Mucosa of descending colon (tissue), 3 donors: ENCODE results near the gene STX18. TPM values are rescaled to one million over a fixed set of nuclear protein-coding genes. Genes with fewer than 3 reads are reported as not detected.
A peak's percentile ranks its signal among the peaks of the same experiment; 100 is the strongest.

Experiments used
- ATAC-seq: fragments of 200-7000 bp; cut with Tn5 transposase; one replicate; pipeline ENCODE4 v1.9.1; 2020; ENCODE audit warnings: mild to moderate bottlenecking, moderate library complexity
- DNase-seq, 3 donors: peaks; one replicate each; pipeline ENCODE4 v3.0.0-alpha.2; 2020
- H3K36me3 ChIP-seq: fragments of 200-600 bp; one replicate; pipeline ENCODE4 v1.8.0; 2021; ENCODE audit warnings: low read depth, mild to moderate bottlenecking
- H3K4me1 ChIP-seq: fragments of 200-600 bp; one replicate; pipeline ENCODE4 v1.8.0; 2021; ENCODE audit warnings: low read depth, mild to moderate bottlenecking
- H3K4me3 ChIP-seq: fragments of 200-600 bp; one replicate; pipeline ENCODE4 v1.8.0; 2021; ENCODE audit warnings: mild to moderate bottlenecking
- H3K9me3 ChIP-seq: fragments of 200-600 bp; one replicate; pipeline ENCODE4 v1.8.0; 2021; ENCODE audit warnings: mild to moderate bottlenecking
- CTCF ChIP-seq: fragments of 200-600 bp; IDR thresholded peaks from one replicate; pipeline ENCODE4 v1.8.0; 2022; ENCODE audit warnings: antibody characterized with exemption, mild to moderate bottlenecking
- intact Hi-C, 2 donors: fragments of 100-400 bp; cut with DNase I in 1 of 2; cut with micrococcal nuclease in 1 of 2; formaldehyde crosslinking; loops; one replicate each; pipeline versions ENCODE4 v1.11.0 to v1.11.1; 2022; cut with DNase I, micrococcal nuclease
- total RNA-seq, 3 donors: library from RNA; stranded (reverse); fragmentation: NEBNext Ultra II Directional in 2 of 3; extraction: Animal tissue kit (Norgen Biotek cat#: 25700) in 2 of 3; gene quantifications; one replicate each; pipeline versions ENCODE4 v1.2.1 to v1.2.4, GENCODE V29; 2021 to 2023
- donor health status: DM: no; HTN: no; CAD: no; lungs with moderate emphysema.
- donor health status: DM: no; HTN: no; CAD: no.
- donor health status: DM: no; HTN: yes; CAD: no.

Gene STX18
- total RNA-seq, 3 donors from 2014 or later = 33.1 to 43.3 (median 36.3) TPM

- Histone ChIP-seq H3K36me3 (no peaks in the 10 kb centered on the region), H3K9me3 (no peaks in the 10 kb centered on the region), H3K4me1 (no peaks in the 10 kb centered on the region), H3K4me3 (no peak overlapping the region)
- ATAC-seq (no peak), DNase-seq (no peak)
- intact Hi-C loops = no loop called here
- no peak for TF ChIP-seq CTCF
Measured at GRCh38 chr4:4582653-4583052, 40.8 kb upstream of the STX18 start.

- H3K4me3 ChIP-seq = no peak overlapping the region
- no peaks in the 10 kb centered on the region for H3K4me1 ChIP-seq
- H3K9me3 ChIP-seq = no peaks in the 10 kb centered on the region
- intact Hi-C loops = no loop called here
- DNase-seq = no peak
- no peaks in the 10 kb centered on the region for H3K36me3 ChIP-seq
- ATAC-seq = no peak
- TF ChIP-seq CTCF = no peak
Measured at GRCh38 chr4:4580494-4580893, 38.6 kb upstream of the STX18 start.

- ATAC-seq (no peak), DNase-seq (no peak)
- Histone ChIP-seq H3K36me3 (no peaks in the 10 kb centered on the region), H3K9me3 (no peaks in the 10 kb centered on the region), H3K4me3 (no peak overlapping the region), H3K4me1 (no peaks in the 10 kb centered on the region)
- TF ChIP-seq CTCF = no peak
- intact Hi-C loops = no loop called here
Measured at GRCh38 chr4:4578981-4579380, 37.1 kb upstream of the STX18 start.

GRCh38 chr4:4577359-4577875 lies 35.6 kb upstream of the STX18 start:
- intact Hi-C loops = no loop called here

GRCh38 chr4:4575284-4576211 lies 33.7 kb upstream of the STX18 start:
- no peak for TF ChIP-seq CTCF
- Histone ChIP-seq H3K36me3 (no peaks in the 10 kb centered on the region), H3K4me1 (no peaks in the 10 kb centered on the region), H3K9me3 (no peaks in the 10 kb centered on the region), H3K4me3 (peak overlapping the region; percentile 27)
- DNase-seq (peak; percentile 73 to 82 (median 81)), ATAC-seq (peak; percentile 92)
- intact Hi-C loops = no loop called here

More at GRCh38 chr4:4577359-4577875, 35.6 kb upstream of the STX18 start:
- H3K36me3 ChIP-seq = no peaks in the 10 kb centered on the region
- H3K4me3 ChIP-seq = no peak overlapping the region
- ATAC-seq (no peak), DNase-seq (no peak)
- H3K9me3 ChIP-seq = no peaks in the 10 kb centered on the region
- TF ChIP-seq CTCF = no peak
- no peaks in the 10 kb centered on the region for H3K4me1 ChIP-seq
